ENCODE data around the gene HTR1D.

Gene HTR1D

GRCh38 chr1:23150742-23151141 is 66.6 kb downstream of the HTR1D start:
- DNase-seq (ENCODE audit: low read depth in 2 of 2): no peak

GRCh38 chr1:23150125-23150524 is 67.2 kb downstream of the HTR1D start:
- no peak for DNase-seq (ENCODE audit: low read depth in 2 of 2)

- no peak for DNase-seq (ENCODE audit: low read depth in 2 of 2)
These were observed 68.2 kb downstream of the HTR1D start for GRCh38 chr1:23149114-23149513.

GRCh38 chr1:23148084-23148483 is 69.2 kb downstream of the HTR1D start:
- DNase-seq (ENCODE audit: low read depth in 2 of 2): no peak
